GM06990 (cell line): ENCODE measurements around the gene CORO2A.

Source experiments
- DNase-seq: peaks from one replicate; pipeline ENCODE4 v3.0.0-alpha.2; 2011; ENCODE audit not compliant: insufficient read length; ENCODE audit errors: extremely low read depth
- H3K27me3 ChIP-seq: replicated peaks from 2 replicates; pipeline ENCODE4 v1.6.0; 2011; ENCODE audit warnings: low read length; ENCODE audit not compliant: control insufficient read depth, insufficient read depth
- H3K36me3 ChIP-seq: 2 replicates; pipeline ENCODE4 v1.5.1; 2011; ENCODE audit warnings: low read length; ENCODE audit not compliant: control insufficient read depth, insufficient read depth
- H3K4me3 ChIP-seq: replicated peaks from 2 replicates; pipeline ENCODE4 v1.5.1; 2011; ENCODE audit warnings: low read depth, mild to moderate bottlenecking, control low read depth, low read length
- CTCF ChIP-seq: IDR thresholded peaks from 2 replicates; pipeline ENCODE4 v1.5.1; 2011; ENCODE audit warnings: low read length, control low read depth, mild to moderate bottlenecking, inconsistent platforms; ENCODE audit not compliant: insufficient read depth, poor library complexity, severe bottlenecking

Gene CORO2A

GRCh38 chr9:98140503-98140902, 51.9 kb downstream of the CORO2A start:
- Histone ChIP-seq H3K36me3 (no peaks in the 10 kb centered on the region), H3K4me3 (no peak overlapping the region), H3K27me3 (no peaks in the 10 kb centered on the region)
- DNase-seq: no peak
- no peak for TF ChIP-seq CTCF

- TF ChIP-seq CTCF: no peak
- Histone ChIP-seq H3K27me3 (no peaks in the 10 kb centered on the region), H3K4me3 (no peak overlapping the region), H3K36me3 (no peaks in the 10 kb centered on the region)
- DNase-seq: no peak
These were observed 55.9 kb downstream of the CORO2A start for GRCh38 chr9:98136489-98136888.

- H3K36me3 ChIP-seq: no peaks in the 10 kb centered on the region
- no peaks in the 10 kb centered on the region for H3K27me3 ChIP-seq
- TF ChIP-seq CTCF: no peak
- H3K4me3 ChIP-seq: no peak overlapping the region
- DNase-seq: no peak
These were observed 56.5 kb downstream of the CORO2A start for GRCh38 chr9:98135938-98136337.

- Histone ChIP-seq H3K27me3 (no peaks in the 10 kb centered on the region), H3K4me3 (no peak overlapping the region), H3K36me3 (no peaks in the 10 kb centered on the region)
- no peak for TF ChIP-seq CTCF
- no peak for DNase-seq
These were observed 56.9 kb downstream of the CORO2A start for GRCh38 chr9:98135558-98135934.

- no peaks in the 10 kb centered on the region for H3K27me3 ChIP-seq
- H3K36me3 ChIP-seq: no peaks in the 10 kb centered on the region
- TF ChIP-seq CTCF: no peak
- no peak overlapping the region for H3K4me3 ChIP-seq
- DNase-seq: no peak
These were observed 57.5 kb downstream of the CORO2A start for GRCh38 chr9:98134702-98135557.
